ENCODE results near the gene GRIN2A. TPM values are rescaled to one million over a fixed set of nuclear protein-coding genes. Genes with fewer than 3 reads are reported as not detected.

The GRIN2A gene
- polyA plus RNA-seq, 1 donor from 2014 or later, result 0.11 TPM

- no peaks in the 10 kb centered on the region for H3K36me3 ChIP-seq (ENCODE audit: insufficient read depth, low read length)
- H3K9me3 ChIP-seq (ENCODE audit: low read length), result no peaks in the 10 kb centered on the region
- H4K20me1 ChIP-seq (ENCODE audit: insufficient read depth), result no peaks in the 10 kb centered on the region
- no peaks in the 10 kb centered on the region for H3K79me2 ChIP-seq (replicated peaks; ENCODE audit: insufficient read depth, low read length)
- H3F3A ChIP-seq (ENCODE audit: insufficient read depth, low read length, poor library complexity, severe bottlenecking), result no peaks in the 10 kb centered on the region
- no peak overlapping the region for H3K9ac ChIP-seq (ENCODE audit: low read length)
- no peaks in the 10 kb centered on the region for H3K27me3 ChIP-seq (ENCODE audit: insufficient read depth, low read depth, low read length)
- no peak for TF ChIP-seq RAD21 (conservative IDR thresholded peaks at IDR 0.05)
- no peak for TF ChIP-seq EZH2 (IDR thresholded peaks at IDR 0.05; ENCODE audit: borderline replicate concordance, insufficient read depth, low read length, poor library complexity, severe bottlenecking)
- TF ChIP-seq EP300 (conservative IDR thresholded peaks at IDR 0.05; ENCODE audit: poor library complexity, severe bottlenecking), result no peak
- TF ChIP-seq POLR2AphosphoS5 (IDR thresholded peaks at IDR 0.05), result no peak
- TF ChIP-seq REST (IDR thresholded peaks at IDR 0.05; ENCODE audit: borderline replicate concordance), result no peak
- no peak for TF ChIP-seq SMC3 (conservative IDR thresholded peaks at IDR 0.05; ENCODE audit: poor library complexity)
- TF ChIP-seq CTCF (IDR thresholded peaks at IDR 0.05; ENCODE audit: poor library complexity, severe bottlenecking), result no peak
- no peak for TF ChIP-seq TAF1 (IDR thresholded peaks at IDR 0.05; ENCODE audit: low read depth)
- no peak for TF ChIP-seq MXI1 (conservative IDR thresholded peaks at IDR 0.05; ENCODE audit: poor library complexity, severe bottlenecking)
- H3K4me2 ChIP-seq (ENCODE audit: low read length), result no peak overlapping the region
- H3K4me3 ChIP-seq (ENCODE audit: low read length), result no peak overlapping the region
- no peak overlapping the region for H2AFZ ChIP-seq (ENCODE audit: low read depth, low read length)
- no peaks in the 10 kb centered on the region for H3K9me2 ChIP-seq (ENCODE audit: insufficient read depth, low read length)
- no peak overlapping the region for H3K27ac ChIP-seq (ENCODE audit: low read length)
Measured at GRCh38 chr16:10087151-10087550, 95.1 kb downstream of the GRIN2A start.

- Histone ChIP-seq H3F3A (ENCODE audit: insufficient read depth, low read length, poor library complexity, severe bottlenecking) (no peaks in the 10 kb centered on the region), H3K36me3 (ENCODE audit: insufficient read depth, low read length) (no peaks in the 10 kb centered on the region), H3K79me2 (replicated peaks; ENCODE audit: insufficient read depth, low read length) (no peaks in the 10 kb centered on the region), H4K20me1 (ENCODE audit: insufficient read depth) (no peaks in the 10 kb centered on the region), H3K27ac (ENCODE audit: low read length) (no peak overlapping the region), H3K4me3 (ENCODE audit: low read length) (no peak overlapping the region), H3K9ac (ENCODE audit: low read length) (no peak overlapping the region), H3K9me2 (ENCODE audit: insufficient read depth, low read length) (no peaks in the 10 kb centered on the region), H3K27me3 (ENCODE audit: insufficient read depth, low read depth, low read length) (no peaks in the 10 kb centered on the region), H3K4me2 (ENCODE audit: low read length) (no peak overlapping the region), H3K9me3 (ENCODE audit: low read length) (no peaks in the 10 kb centered on the region), H2AFZ (ENCODE audit: low read depth, low read length) (no peak overlapping the region)
- TF ChIP-seq RAD21 (conservative IDR thresholded peaks at IDR 0.05) (no peak), REST (IDR thresholded peaks at IDR 0.05; ENCODE audit: borderline replicate concordance) (no peak), EP300 (conservative IDR thresholded peaks at IDR 0.05; ENCODE audit: poor library complexity, severe bottlenecking) (no peak), POLR2AphosphoS5 (IDR thresholded peaks at IDR 0.05) (no peak), CTCF (IDR thresholded peaks at IDR 0.05; ENCODE audit: poor library complexity, severe bottlenecking) (no peak), SMC3 (conservative IDR thresholded peaks at IDR 0.05; ENCODE audit: poor library complexity) (no peak)
Measured at GRCh38 chr16:10086620-10087019, 95.6 kb downstream of the GRIN2A start.
